Aorta (tissue), 5 donors: ENCODE results near the gene HSD17B2. TPM values are rescaled to one million over a fixed set of nuclear protein-coding genes. Genes with fewer than 3 reads are reported as not detected.
"Not testable (repeated sequence)": the region's sequence is repeated elsewhere in the genome, so short reads cannot be mapped to it uniquely, and the experiment has no call there.

Experiments
- ATAC-seq: fragments of 200-7000 bp; cut with Tn5 transposase; one replicate; pipeline ENCODE4 v1.9.1; 2022; ENCODE audit warnings: moderate library complexity; ENCODE audit not compliant: low FRiP score
- DNase-seq, 2 donors: peaks; one replicate each; pipeline ENCODE4 v3.0.0-alpha.2; 2020
- H3K27ac ChIP-seq, 2 donors: one replicate each; pipeline ENCODE4 v1.5.1; 2013; ENCODE audit warnings: low read length in 2 of 2, mild to moderate bottlenecking in 2 of 2, moderate library complexity in 2 of 2, control low read depth in 1 of 2, inconsistent platforms in 1 of 2, low read depth in 1 of 2
- H3K27me3 ChIP-seq, 2 donors: one replicate each; pipeline ENCODE4 v1.6.1; 2013; ENCODE audit warnings: control low read depth in 1 of 2, low read length in 1 of 2, mild to moderate bottlenecking in 1 of 2, moderate library complexity in 1 of 2; ENCODE audit not compliant: insufficient read depth in 2 of 2, control insufficient read depth in 1 of 2
- H3K36me3 ChIP-seq, 2 donors: one replicate each; pipeline ENCODE4 v1.6.1; 2013; ENCODE audit warnings: control low read depth in 1 of 2, low read length in 1 of 2, mild to moderate bottlenecking in 1 of 2; ENCODE audit not compliant: insufficient read depth in 2 of 2, control insufficient read depth in 1 of 2
- H3K4me1 ChIP-seq, 2 donors: one replicate each; pipeline ENCODE4 v1.6.1; 2013; ENCODE audit warnings: low read length in 2 of 2, control low read depth in 1 of 2, mild to moderate bottlenecking in 1 of 2, moderate library complexity in 1 of 2; ENCODE audit not compliant: insufficient read depth in 2 of 2, control insufficient read depth in 1 of 2
- H3K4me3 ChIP-seq, 2 donors: one replicate each; pipeline ENCODE4 v1.5.1; 2013; ENCODE audit warnings: low read length in 2 of 2, control low read depth in 1 of 2, mild to moderate bottlenecking in 1 of 2
- H3K9me3 ChIP-seq: one replicate; pipeline ENCODE4 v1.6.1; 2013; ENCODE audit warnings: mild to moderate bottlenecking, low read length; ENCODE audit not compliant: control insufficient read depth
- WGBS, 2 donors: extraction: QIAGEN DNeasy Blood & Tissue Kit; methylation state at CpG; one replicate each; pipeline ENCODE4 v1.1.7; 2013; 5-methylcytosine and 5-hydroxymethylcytosine counted together
- intact Hi-C, 2 donors: fragments of 100-400 bp; cut with DNase I; formaldehyde crosslinking; loops; one replicate each; pipeline versions ENCODE4 v1.14.2 to v1.15.0; 2022
- polyA plus RNA-seq, 2 donors: library from polyadenylated mRNA; stranded (reverse); fragments of 200-250 nt; gene quantifications; one replicate each; pipeline ENCODE4 v1.2.3, GENCODE V29; 2013
- total RNA-seq, 2 donors: library from RNA; stranded (reverse); fragmentation: NEBNext Ultra II Directional; extraction: Animal tissue kit (Norgen Biotek cat#: 25700); gene quantifications; one replicate each; pipeline ENCODE4 v1.2.1, GENCODE V29; 2021
- donor health status: healthy with polysubstance abuse.
- donor health status: Bipolar disorder and iron deficiency.
- donor health status: DM: no; HTN: no; CAD: no.
- donor health status: DM: no; HTN: no; CAD: no.
- donor health status: DM: yes; HTN: yes; CAD: no.

The HSD17B2 gene
- total and polyA plus RNA-seq, 4 donors = 1.5 to 16.4 TPM; not detected in 2

- Histone ChIP-seq H3K4me3 (no peak overlapping the region), H3K27ac (no peak overlapping the region), H3K27me3 (no peaks in the 10 kb centered on the region), H3K4me1 (no peaks in the 10 kb centered on the region), H3K9me3 (no peaks in the 10 kb centered on the region), H3K36me3 (no peaks in the 10 kb centered on the region)
- no peak for ATAC-seq
- 79 to 86% methylated on average over 2 of the region's 2 CpGs for WGBS, 2 donors
- DNase-seq = no peak
- intact Hi-C loops = no loop called here
These were observed 73.0 kb downstream of the HSD17B2 start for GRCh38 chr16:82108100-82108499.

- no peaks in the 10 kb centered on the region for H3K9me3 ChIP-seq
- H3K27me3 ChIP-seq = no peaks in the 10 kb centered on the region
- H3K36me3 ChIP-seq = no peaks in the 10 kb centered on the region
- intact Hi-C loops = no loop called here
- ATAC-seq (no peak), DNase-seq (no peak)
- H3K4me3 ChIP-seq = no peak overlapping the region
- 80 to 83% methylated on average over 6 of the region's 6 CpGs for WGBS, 2 donors
- no peaks in the 10 kb centered on the region for H3K4me1 ChIP-seq
- no peak overlapping the region for H3K27ac ChIP-seq
These were observed 73.7 kb downstream of the HSD17B2 start for GRCh38 chr16:82108774-82109173.

DNA sequence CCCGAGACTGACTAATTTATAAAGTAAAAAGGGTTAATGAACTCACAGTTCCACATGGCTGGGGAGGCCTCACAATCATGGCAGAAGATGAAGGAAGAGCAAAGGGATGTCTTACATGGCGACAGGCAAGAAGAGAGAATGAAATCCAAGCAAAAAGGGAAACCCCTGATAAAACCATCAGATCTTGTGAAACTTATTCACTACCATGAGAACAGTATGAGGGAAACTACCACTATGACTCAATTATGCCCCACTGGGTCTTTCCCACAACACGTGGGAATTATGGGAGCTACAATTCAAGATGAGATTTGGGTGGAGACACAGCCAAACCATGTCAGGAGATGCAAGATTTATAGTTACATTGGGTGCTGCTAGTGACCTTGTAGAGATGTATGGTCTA lies 74.2 kb downstream of the HSD17B2 start:
- intact Hi-C loops, ATAC-seq, H3K36me3 ChIP-seq, H3K4me3 ChIP-seq, H3K27ac ChIP-seq, H3K9me3 ChIP-seq, H3K27me3 ChIP-seq, H3K4me1 ChIP-seq, DNase-seq: not testable (repeated sequence)
- 65 to 73% methylated on average over 3 of the region's 3 CpGs for WGBS, 2 donors

GRCh38 chr16:82111944-82112343 lies 76.9 kb downstream of the HSD17B2 start:
- intact Hi-C loops = no loop called here

DNA sequence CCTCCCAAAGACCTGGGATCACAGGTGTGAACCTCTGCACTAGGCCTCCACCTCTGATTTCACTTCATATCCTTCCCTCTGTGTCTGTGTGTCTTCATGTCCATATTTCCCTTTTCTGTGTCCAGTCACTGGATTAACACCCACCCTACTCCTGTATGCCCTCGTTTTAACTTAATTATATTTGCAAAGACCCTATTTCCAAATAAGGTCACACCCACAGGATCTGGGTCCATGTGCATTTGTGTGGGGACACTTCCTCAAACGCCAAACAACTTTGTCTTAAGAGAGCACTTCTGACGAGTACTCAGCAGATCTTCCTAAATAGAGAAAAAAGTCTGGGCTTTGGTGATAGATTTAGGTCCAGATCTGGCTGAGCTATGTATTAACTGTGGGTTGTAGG lies 78.7 kb downstream of the HSD17B2 start:
- Histone ChIP-seq H3K36me3 (no peaks in the 10 kb centered on the region), H3K4me3 (no peak overlapping the region), H3K27ac (no peak overlapping the region), H3K27me3 (no peaks in the 10 kb centered on the region), H3K9me3 (no peaks in the 10 kb centered on the region), H3K4me1 (no peaks in the 10 kb centered on the region)
- 63 to 67% methylated on average over 3 of the region's 3 CpGs for WGBS, 2 donors
- DNase-seq (no peak), ATAC-seq (no peak)
- intact Hi-C loops = no loop called here

More at GRCh38 chr16:82111944-82112343, 76.9 kb downstream of the HSD17B2 start:
- WGBS, 2 donors = 82 to 83% methylated on average over 2 of the region's 2 CpGs
- Histone ChIP-seq H3K36me3 (no peaks in the 10 kb centered on the region), H3K4me3 (no peak overlapping the region), H3K27ac (no peak overlapping the region), H3K27me3 (no peaks in the 10 kb centered on the region), H3K9me3 (no peaks in the 10 kb centered on the region), H3K4me1 (no peaks in the 10 kb centered on the region)
- DNase-seq = no peak
- no peak for ATAC-seq

- intact Hi-C loops = no loop called here
- H3K36me3 ChIP-seq = no peaks in the 10 kb centered on the region
- ATAC-seq = no peak
- WGBS, 2 donors = 36 to 51% methylated on average over 1 of the region's 1 CpG
- DNase-seq = no peak
- H3K9me3 ChIP-seq = no peaks in the 10 kb centered on the region
- H3K4me1 ChIP-seq = no peaks in the 10 kb centered on the region
- no peaks in the 10 kb centered on the region for H3K27me3 ChIP-seq
- H3K27ac ChIP-seq = no peak overlapping the region
- H3K4me3 ChIP-seq = no peak overlapping the region
These were observed 81.5 kb downstream of the HSD17B2 start for GRCh38 chr16:82116535-82116934.

DNA sequence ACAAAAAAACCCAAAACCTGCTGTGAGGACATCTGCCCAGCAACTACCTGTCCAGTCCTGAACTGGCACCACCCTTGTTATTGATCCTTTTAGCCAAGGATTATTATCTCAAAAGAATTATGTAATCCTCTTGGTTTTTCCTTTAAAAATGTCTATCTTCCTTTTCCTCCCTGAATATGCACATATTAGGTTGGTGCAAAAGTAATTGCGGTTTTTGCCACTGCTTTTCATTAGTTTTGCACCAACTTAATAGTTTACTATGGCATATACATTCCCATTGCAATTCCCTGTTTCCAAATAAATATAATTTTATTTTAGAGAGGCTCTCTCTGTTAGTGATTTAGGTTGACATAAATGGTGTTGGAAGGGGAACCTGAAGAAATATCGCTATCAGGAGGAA lies 83.7 kb downstream of the HSD17B2 start:
- ATAC-seq (no peak), DNase-seq (no peak)
- Histone ChIP-seq H3K27me3 (no peaks in the 10 kb centered on the region), H3K4me3 (no peak overlapping the region), H3K27ac (no peak overlapping the region), H3K4me1 (no peaks in the 10 kb centered on the region), H3K9me3 (no peaks in the 10 kb centered on the region), H3K36me3 (no peaks in the 10 kb centered on the region)
- WGBS, 2 donors = 89 to 93% methylated on average over 2 of the region's 2 CpGs
- intact Hi-C loops = no loop called here

DNA sequence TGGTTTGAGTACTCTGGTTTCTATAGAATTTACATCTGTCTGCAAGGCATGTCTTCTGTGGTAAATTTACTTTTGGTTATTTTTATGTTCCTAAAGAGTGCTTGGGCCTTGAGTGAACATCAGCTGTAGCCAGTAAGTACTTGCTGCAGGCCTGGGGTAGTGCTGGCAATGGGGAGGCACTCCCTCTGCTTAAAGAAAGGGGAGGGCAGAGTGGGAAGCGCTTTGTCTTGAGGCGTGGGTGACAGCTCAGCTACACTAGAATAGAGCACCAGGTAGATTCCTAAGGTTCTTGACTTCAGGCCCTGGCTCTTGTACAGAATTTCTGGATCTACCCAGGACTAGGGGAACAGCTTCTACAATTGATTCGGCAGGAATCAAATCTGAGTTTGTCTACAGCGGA lies 84.4 kb downstream of the HSD17B2 start:
- no peak overlapping the region for H3K4me3 ChIP-seq
- H3K27me3 ChIP-seq = no peaks in the 10 kb centered on the region
- H3K9me3 ChIP-seq = no peaks in the 10 kb centered on the region
- H3K36me3 ChIP-seq = no peaks in the 10 kb centered on the region
- no peak overlapping the region for H3K27ac ChIP-seq
- 68 to 69% methylated on average over 4 of the region's 4 CpGs for WGBS, 2 donors
- ATAC-seq (no peak), DNase-seq (no peak)
- no peaks in the 10 kb centered on the region for H3K4me1 ChIP-seq
- intact Hi-C loops = no loop called here

GRCh38 chr16:82124651-82125050 lies 89.6 kb downstream of the HSD17B2 start:
- Histone ChIP-seq H3K36me3 (no peaks in the 10 kb centered on the region), H3K27ac (no peak overlapping the region), H3K9me3 (no peaks in the 10 kb centered on the region), H3K4me1 (no peaks in the 10 kb centered on the region), H3K27me3 (no peaks in the 10 kb centered on the region), H3K4me3 (no peak overlapping the region)
- DNase-seq = no peak
- ATAC-seq = no peak
- WGBS, 2 donors = 81 to 85% methylated on average over 3 of the region's 3 CpGs
- intact Hi-C loops = no loop called here
